K562 (cell line): ENCODE data around the gene PSAP.
A peak's percentile ranks its signal among the peaks of the same experiment; 100 is the strongest.

ENCODE experiments used
- GABPA ChIP-seq: fragments of 200-800 bp; sonication (Bioruptor generic); conservative IDR thresholded peaks from 2 replicates; pipeline ENCODE4 v1.6.1; 2016; ENCODE audit warnings: low read depth, missing genetic modification characterization, missing compliant biosample characterization
- HBP1 ChIP-seq: fragments of 450-650 bp; formaldehyde crosslinking; IDR thresholded peaks from 2 replicates; pipeline ENCODE4 v1.4.0; 2022; ENCODE audit warnings: missing genetic modification characterization
- MAX ChIP-seq: sonication (generic); formaldehyde crosslinking; IDR thresholded peaks from 2 replicates; pipeline ENCODE4 v1.9.0; 2022; ENCODE audit warnings: mild to moderate bottlenecking, missing genetic modification reagents
- PPARD ChIP-seq: fragments of 250-450 bp; sonication (Bioruptor Pico); IDR thresholded peaks from 2 replicates; pipeline ENCODE4 v1.8.0; 2022; ENCODE audit warnings: inconsistent platforms, mild to moderate bottlenecking, moderate library complexity
- TCF7 ChIP-seq: sonication (generic); IDR thresholded peaks from 2 replicates; pipeline ENCODE4 v1.6.1; 2016; ENCODE audit warnings: antibody characterized with exemption, borderline replicate concordance
- WHSC1 ChIP-seq: IDR thresholded peaks from one replicate; pipeline ENCODE4 v1.6.1; 2012; ENCODE audit warnings: low read length, control low read depth, inconsistent platforms
- ZFX ChIP-seq: sonication (generic); formaldehyde crosslinking; IDR thresholded peaks from 2 replicates; pipeline ENCODE4 v1.8.0; 2022; ENCODE audit warnings: mild to moderate bottlenecking, missing genetic modification reagents, moderate library complexity
- TF ChIP-seq, protein P1 (sequence below), 3 experiments: IDR thresholded peaks in 2 of 3; conservative IDR thresholded peaks in 1 of 3; 2 replicates each; pipeline ENCODE4 v1.5.1; 2011 to 2012; ENCODE audit warnings: low read length in 3 of 3, mild to moderate bottlenecking in 3 of 3, control low read depth in 2 of 3, improper control_type of control experiment in 1 of 3, inconsistent platforms in 1 of 3, low read depth in 1 of 3, mixed read lengths in 1 of 3, moderate library complexity in 1 of 3; ENCODE audit not compliant: insufficient read depth in 2 of 3

DNA sequence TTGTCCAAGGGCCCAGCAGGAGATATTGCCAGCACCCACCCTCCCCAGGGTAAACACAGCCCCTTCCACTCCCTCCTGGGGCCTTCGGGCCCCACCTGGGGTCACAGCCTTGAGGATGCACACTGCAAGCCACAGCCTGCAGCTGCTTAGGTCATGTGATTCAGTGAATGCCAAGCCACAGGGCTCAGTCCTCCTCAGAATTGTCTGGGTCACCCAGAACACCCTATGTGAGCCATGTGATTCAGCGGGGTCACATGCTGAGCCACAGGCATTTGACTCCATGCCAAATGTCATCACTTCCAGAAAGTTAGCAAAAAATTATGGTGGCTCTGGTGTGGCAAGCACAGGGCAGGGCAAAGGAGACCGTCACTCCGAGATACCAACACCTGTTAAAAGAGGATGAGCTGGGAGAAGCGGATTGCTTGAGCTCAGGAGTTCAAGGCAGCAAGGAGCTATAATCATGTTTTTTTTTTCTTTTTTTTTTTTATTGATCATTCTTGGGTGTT is 17.2 kb upstream of the PSAP start:
- TF ChIP-seq WHSC1 = no peak
- no peak for TF ChIP-seq PPARD
- TF ChIP-seq GABPA (tag) = peak; percentile 36; the same call in 1 of the 2 replicates
- TF ChIP-seq, protein P1, sequence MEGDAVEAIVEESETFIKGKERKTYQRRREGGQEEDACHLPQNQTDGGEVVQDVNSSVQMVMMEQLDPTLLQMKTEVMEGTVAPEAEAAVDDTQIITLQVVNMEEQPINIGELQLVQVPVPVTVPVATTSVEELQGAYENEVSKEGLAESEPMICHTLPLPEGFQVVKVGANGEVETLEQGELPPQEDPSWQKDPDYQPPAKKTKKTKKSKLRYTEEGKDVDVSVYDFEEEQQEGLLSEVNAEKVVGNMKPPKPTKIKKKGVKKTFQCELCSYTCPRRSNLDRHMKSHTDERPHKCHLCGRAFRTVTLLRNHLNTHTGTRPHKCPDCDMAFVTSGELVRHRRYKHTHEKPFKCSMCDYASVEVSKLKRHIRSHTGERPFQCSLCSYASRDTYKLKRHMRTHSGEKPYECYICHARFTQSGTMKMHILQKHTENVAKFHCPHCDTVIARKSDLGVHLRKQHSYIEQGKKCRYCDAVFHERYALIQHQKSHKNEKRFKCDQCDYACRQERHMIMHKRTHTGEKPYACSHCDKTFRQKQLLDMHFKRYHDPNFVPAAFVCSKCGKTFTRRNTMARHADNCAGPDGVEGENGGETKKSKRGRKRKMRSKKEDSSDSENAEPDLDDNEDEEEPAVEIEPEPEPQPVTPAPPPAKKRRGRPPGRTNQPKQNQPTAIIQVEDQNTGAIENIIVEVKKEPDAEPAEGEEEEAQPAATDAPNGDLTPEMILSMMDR (IDR thresholded peaks at IDR 0.05 in 2 of 3, conservative IDR thresholded peaks at IDR 0.05 in 1 of 3; ENCODE audit: insufficient read depth in 2 of 3, low read depth in 1 of 3, low read length in 3 of 3) = no peak
- TF ChIP-seq ZFX (CRISPR knock-in tag) = peak; percentile 38; the same call in 1 of the 2 replicates
- no peak for TF ChIP-seq TCF7
- peak; percentile 69 for TF ChIP-seq MAX (CRISPR knock-in tag)
- 0 out of 2 replicates have a peak, but pooled peaks have one; percentile 11 for TF ChIP-seq HBP1
